ENCODE measurements around the gene ANGPTL7.

- TF ChIP-seq, protein P1, sequence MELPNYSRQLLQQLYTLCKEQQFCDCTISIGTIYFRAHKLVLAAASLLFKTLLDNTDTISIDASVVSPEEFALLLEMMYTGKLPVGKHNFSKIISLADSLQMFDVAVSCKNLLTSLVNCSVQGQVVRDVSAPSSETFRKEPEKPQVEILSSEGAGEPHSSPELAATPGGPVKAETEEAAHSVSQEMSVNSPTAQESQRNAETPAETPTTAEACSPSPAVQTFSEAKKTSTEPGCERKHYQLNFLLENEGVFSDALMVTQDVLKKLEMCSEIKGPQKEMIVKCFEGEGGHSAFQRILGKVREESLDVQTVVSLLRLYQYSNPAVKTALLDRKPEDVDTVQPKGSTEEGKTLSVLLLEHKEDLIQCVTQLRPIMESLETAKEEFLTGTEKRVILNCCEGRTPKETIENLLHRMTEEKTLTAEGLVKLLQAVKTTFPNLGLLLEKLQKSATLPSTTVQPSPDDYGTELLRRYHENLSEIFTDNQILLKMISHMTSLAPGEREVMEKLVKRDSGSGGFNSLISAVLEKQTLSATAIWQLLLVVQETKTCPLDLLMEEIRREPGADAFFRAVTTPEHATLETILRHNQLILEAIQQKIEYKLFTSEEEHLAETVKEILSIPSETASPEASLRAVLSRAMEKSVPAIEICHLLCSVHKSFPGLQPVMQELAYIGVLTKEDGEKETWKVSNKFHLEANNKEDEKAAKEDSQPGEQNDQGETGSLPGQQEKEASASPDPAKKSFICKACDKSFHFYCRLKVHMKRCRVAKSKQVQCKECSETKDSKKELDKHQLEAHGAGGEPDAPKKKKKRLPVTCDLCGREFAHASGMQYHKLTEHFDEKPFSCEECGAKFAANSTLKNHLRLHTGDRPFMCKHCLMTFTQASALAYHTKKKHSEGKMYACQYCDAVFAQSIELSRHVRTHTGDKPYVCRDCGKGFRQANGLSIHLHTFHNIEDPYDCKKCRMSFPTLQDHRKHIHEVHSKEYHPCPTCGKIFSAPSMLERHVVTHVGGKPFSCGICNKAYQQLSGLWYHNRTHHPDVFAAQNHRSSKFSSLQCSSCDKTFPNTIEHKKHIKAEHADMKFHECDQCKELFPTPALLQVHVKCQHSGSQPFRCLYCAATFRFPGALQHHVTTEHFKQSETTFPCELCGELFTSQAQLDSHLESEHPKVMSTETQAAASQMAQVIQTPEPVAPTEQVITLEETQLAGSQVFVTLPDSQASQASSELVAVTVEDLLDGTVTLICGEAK (IDR thresholded peaks at IDR 0.05; ENCODE audit: borderline replicate concordance) = no peak
- TF ChIP-seq EZH2 (IDR thresholded peaks at IDR 0.05; ENCODE audit: borderline replicate concordance, control insufficient read depth, low read depth, low read length) (no peak), RBBP5 (conservative IDR thresholded peaks at IDR 0.05) (no peak), BHLHE40 (IDR thresholded peaks at IDR 0.05; ENCODE audit: borderline replicate concordance in 1 of 2, low read depth in 2 of 2, low read length in 1 of 2) (no peak), SKIL (IDR thresholded peaks at IDR 0.05; ENCODE audit: low read depth, poor library complexity, severe bottlenecking) (no peak), POLR2A (IDR thresholded peaks at IDR 0.05; ENCODE audit: low read depth, low read length) (no peak), CEBPB (IDR thresholded peaks at IDR 0.05; ENCODE audit: borderline replicate concordance in 1 of 2, low read depth in 2 of 2, low read length in 2 of 2) (no peak), RELA (IDR thresholded peaks at IDR 0.05; ENCODE audit: borderline replicate concordance, partially characterized antibody) (no peak), RCOR1 (conservative IDR thresholded peaks at IDR 0.05; ENCODE audit: low read depth, low read length) (no peak), BMI1 (IDR thresholded peaks at IDR 0.05; ENCODE audit: borderline replicate concordance) (no peak)
- TF ChIP-seq, protein P2, sequence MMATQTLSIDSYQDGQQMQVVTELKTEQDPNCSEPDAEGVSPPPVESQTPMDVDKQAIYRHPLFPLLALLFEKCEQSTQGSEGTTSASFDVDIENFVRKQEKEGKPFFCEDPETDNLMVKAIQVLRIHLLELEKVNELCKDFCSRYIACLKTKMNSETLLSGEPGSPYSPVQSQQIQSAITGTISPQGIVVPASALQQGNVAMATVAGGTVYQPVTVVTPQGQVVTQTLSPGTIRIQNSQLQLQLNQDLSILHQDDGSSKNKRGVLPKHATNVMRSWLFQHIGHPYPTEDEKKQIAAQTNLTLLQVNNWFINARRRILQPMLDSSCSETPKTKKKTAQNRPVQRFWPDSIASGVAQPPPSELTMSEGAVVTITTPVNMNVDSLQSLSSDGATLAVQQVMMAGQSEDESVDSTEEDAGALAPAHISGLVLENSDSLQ (IDR thresholded peaks at IDR 0.05) = no peak
- TF ChIP-seq, protein P3, sequence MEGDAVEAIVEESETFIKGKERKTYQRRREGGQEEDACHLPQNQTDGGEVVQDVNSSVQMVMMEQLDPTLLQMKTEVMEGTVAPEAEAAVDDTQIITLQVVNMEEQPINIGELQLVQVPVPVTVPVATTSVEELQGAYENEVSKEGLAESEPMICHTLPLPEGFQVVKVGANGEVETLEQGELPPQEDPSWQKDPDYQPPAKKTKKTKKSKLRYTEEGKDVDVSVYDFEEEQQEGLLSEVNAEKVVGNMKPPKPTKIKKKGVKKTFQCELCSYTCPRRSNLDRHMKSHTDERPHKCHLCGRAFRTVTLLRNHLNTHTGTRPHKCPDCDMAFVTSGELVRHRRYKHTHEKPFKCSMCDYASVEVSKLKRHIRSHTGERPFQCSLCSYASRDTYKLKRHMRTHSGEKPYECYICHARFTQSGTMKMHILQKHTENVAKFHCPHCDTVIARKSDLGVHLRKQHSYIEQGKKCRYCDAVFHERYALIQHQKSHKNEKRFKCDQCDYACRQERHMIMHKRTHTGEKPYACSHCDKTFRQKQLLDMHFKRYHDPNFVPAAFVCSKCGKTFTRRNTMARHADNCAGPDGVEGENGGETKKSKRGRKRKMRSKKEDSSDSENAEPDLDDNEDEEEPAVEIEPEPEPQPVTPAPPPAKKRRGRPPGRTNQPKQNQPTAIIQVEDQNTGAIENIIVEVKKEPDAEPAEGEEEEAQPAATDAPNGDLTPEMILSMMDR (IDR thresholded peaks at IDR 0.05 in 2 of 3, conservative IDR thresholded peaks at IDR 0.05 in 1 of 3; ENCODE audit: control insufficient read depth in 2 of 3, extremely low read depth in 1 of 3, insufficient read depth in 1 of 3, low read depth in 3 of 3, low read length in 3 of 3) = no peak
Observed at GRCh38 chr1:11233208-11233607, 44.1 kb downstream of the ANGPTL7 start.

Measured in GM12878 (cell line).